H1 (cell line): Measurements from ENCODE around the gene CREB1.

Source experiments
- POLR2A ChIP-seq, 2 experiments: IDR thresholded peaks; 1 replicate in 1 of 2; 2 replicates in 1 of 2; pipeline ENCODE4 v1.6.1; 2011; ENCODE audit warnings: low read depth in 2 of 2, low read length in 2 of 2, mild to moderate bottlenecking in 2 of 2; ENCODE audit errors: control extremely low read depth in 1 of 2
- POLR2AphosphoS5 ChIP-seq: IDR thresholded peaks from 2 replicates; pipeline ENCODE4 v1.6.1; 2011; ENCODE audit warnings: low read depth, low read length
- SP1 ChIP-seq: IDR thresholded peaks from 2 replicates; pipeline ENCODE4 v1.6.1; 2011; ENCODE audit warnings: low read depth, low read length

DNA sequence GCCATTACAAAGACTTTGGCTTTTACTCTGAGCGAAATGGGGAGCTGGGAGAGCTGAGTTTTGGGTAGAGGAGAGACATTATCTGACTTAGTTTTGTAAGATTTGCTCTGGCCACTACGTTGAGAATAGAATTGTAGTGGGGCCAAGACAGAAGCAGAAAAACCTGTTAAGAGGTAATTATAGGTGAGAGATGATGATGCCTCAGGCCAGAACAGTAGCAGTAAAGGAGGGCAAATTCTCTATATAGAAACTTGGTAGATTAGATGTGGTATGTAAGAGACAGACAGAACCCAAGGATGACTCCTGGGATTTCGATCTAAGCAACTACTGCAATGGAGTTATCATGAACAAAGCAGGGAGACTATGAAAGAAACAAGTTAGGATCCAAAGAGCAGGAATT lies 17.4 kb upstream of the CREB1 start:
- no peak for TF ChIP-seq POLR2AphosphoS5
- no peak for TF ChIP-seq POLR2A (IDR thresholded peaks at IDR 0.05; ENCODE audit: control extremely low read depth in 1 of 2, low read depth in 2 of 2, low read length in 2 of 2)
- no peak for TF ChIP-seq SP1
